Inflammatory macrophage treated with lipopolysaccharide for 1 hour (primary cell): ENCODE results near the gene PSMD2.
A peak's percentile ranks its signal among the peaks of the same experiment; 100 is the strongest.
"Not testable (repeated sequence)": the region's sequence is repeated elsewhere in the genome, so short reads cannot be mapped to it uniquely, and the experiment has no call there.

Experiments
- DNase-seq, 2 donors: peaks; one replicate each; pipeline ENCODE4 v3.0.0-alpha.2; 2020 to 2022

Gene PSMD2

GRCh38 chr3:184298759-184299487 is at the start of gene PSMD2:
TSS of gene PSMD2 (plus strand) at chr3:184299241. CDS start at chr3:184299267, 26 bp downstream.
- peak; percentile 95 to 96 for DNase-seq

GRCh38 chr3:184249412-184250166 is 49.5 kb upstream of the PSMD2 start, which contains the start of gene EEF1AKMT4:
TSS of gene EEF1AKMT4 (plus strand) at chr3:184249672. CDS start at chr3:184249695, 23 bp downstream.
- peak; percentile 97 to 99 for DNase-seq

GRCh38 chr3:184250167-184250828 is 48.7 kb upstream of the PSMD2 start:
- peak; percentile 84 to 99 for DNase-seq

- DNase-seq = no peak
Observed at GRCh38 chr3:184255291-184256039, 43.6 kb upstream of the PSMD2 start.

- no peak for DNase-seq
Observed at GRCh38 chr3:184257083-184257915, 41.7 kb upstream of the PSMD2 start.

GRCh38 chr3:184258926-184259325 is 40.1 kb upstream of the PSMD2 start:
- DNase-seq = no peak

- DNase-seq = no peak
Observed at GRCh38 chr3:184259396-184259877, 39.6 kb upstream of the PSMD2 start.

GRCh38 chr3:184259878-184260723 is 38.9 kb upstream of the PSMD2 start:
- DNase-seq = peak in 1 of 2 donors; percentile 10

- DNase-seq = no peak
Observed at GRCh38 chr3:184260724-184261269, 38.2 kb upstream of the PSMD2 start.

GRCh38 chr3:184261270-184261853 is 37.7 kb upstream of the PSMD2 start, which contains the start of gene CAMK2N2:
TSS of gene CAMK2N2 (minus strand) at chr3:184261553. CDS start at chr3:184261285, 268 bp downstream.
- DNase-seq = peak; percentile 13 to 19

- peak; percentile 8 to 11 for DNase-seq
Observed at GRCh38 chr3:184261854-184262763, 36.9 kb upstream of the PSMD2 start.

- no peak for DNase-seq
Observed at GRCh38 chr3:184262764-184263179, 36.3 kb upstream of the PSMD2 start.

GRCh38 chr3:184267249-184267648 is 31.8 kb upstream of the PSMD2 start:
- not testable (repeated sequence) for DNase-seq

GRCh38 chr3:184272269-184272668 is 26.8 kb upstream of the PSMD2 start:
- no peak for DNase-seq

- no peak for DNase-seq
Observed at GRCh38 chr3:184275381-184275701, 23.7 kb upstream of the PSMD2 start.

- DNase-seq = no peak
Observed at GRCh38 chr3:184275961-184276910, 22.8 kb upstream of the PSMD2 start, which contains the start of gene ECE2. TSS of gene ECE2 (plus strand) at chr3:184276022. CDS start at chr3:184276154, 132 bp downstream.

- DNase-seq = no peak
Observed at GRCh38 chr3:184277366-184277765, 21.7 kb upstream of the PSMD2 start.
